ENCODE results near the gene SFPQ.
"Not testable (repeated sequence)": the region's sequence is repeated elsewhere in the genome, so short reads cannot be mapped to it uniquely, and the experiment has no call there.

The SFPQ gene

DNA sequence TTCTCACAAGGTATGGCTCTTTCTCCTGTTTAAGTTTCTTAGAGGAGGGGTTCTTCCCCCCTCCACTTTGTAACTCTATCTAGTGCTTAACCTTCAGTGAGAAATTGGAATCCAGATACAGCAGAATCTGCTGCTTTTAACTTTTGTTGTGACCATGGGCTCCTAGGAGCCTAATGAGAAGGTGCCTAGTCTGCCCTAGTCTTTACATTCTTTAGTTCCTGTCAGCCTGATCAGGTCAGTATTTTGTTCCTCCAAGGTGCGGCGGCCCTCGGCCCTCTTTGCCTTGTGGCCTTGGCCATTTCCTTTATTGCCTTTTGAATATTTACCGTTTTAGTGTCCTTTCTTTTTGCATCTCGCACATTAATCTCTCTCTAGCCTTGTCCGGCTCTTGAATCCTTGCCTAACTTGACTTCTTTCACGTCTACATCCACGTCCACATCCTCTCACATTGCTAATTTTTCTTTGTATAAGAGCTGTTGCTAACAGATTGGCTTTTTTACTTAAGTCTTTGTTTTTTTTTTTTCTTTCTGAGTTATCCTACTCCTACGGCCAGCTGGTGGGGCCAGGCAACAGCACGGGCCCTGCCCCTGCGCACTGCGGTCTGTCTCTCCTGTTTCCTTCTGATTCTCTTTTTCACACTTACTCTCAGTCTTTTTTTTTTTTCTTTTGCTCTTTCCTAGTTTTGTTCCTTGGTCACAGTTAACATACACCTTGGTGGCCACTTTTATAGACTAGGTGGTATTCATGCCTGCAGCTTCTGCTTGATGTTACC lies 49.0 kb downstream of the SFPQ start:
- no peak for DNase-seq (ENCODE audit: low spot score)

DNA sequence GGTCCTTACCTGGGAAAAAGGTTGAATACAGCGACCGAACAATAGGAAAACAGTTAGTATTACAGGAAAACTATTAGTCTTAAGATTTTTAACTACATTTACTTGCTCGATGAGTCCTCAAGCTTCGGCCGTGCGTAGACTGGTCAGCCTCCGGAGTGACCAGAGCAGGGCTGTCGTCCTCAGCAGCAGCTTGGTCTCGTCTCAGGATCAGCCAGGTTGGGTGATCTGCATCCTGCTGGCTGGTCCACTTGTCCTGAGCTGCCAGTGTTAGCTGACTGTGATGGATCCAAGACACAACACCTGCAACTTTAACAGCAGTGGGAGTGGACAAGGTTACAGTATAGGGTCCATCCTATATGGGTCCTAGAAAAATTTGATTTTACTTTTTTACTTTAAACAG lies 50.2 kb downstream of the SFPQ start:
- not testable (repeated sequence) for DNase-seq (ENCODE audit: low spot score)

DNA sequence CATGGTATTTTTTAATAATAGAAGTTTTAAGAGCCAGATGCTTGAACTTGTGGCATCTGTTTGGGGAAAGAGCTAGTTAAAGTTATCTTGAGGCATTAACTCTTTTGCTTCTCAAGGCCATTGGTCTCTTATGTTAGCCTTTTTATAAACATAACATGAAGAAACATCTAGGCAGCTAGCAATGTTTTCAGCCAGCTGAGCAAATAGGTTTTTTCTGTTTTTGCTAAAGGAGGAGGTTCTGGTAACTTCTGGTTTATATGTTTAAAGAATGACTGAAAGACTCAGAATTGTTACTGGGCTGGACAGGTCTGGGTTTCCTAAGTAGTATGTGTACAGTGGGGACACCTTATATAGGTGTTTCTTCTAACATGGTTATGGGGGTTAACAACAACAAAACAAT lies 50.7 kb downstream of the SFPQ start:
- DNase-seq (ENCODE audit: low spot score), result not testable (repeated sequence)

DNA sequence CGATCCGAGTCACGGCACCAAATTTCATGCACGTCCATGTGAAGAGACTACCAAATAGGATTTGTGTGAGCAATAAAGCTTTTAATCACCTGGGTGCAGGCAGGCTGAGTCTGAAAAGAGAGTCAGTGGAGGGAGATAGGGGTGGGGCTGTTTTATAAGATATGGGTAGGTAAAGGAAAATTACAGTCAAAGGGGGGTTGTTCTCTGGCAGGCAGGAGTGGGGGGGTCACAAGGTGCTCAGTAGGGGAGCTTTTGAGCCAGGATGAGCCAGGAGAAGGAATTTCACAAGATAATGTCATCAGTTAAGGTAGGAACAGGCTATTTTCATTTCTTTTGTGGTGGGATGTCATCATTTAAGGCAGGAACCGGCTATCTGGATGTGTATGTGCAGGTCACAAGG lies 55.4 kb downstream of the SFPQ start:
- not testable (repeated sequence) for DNase-seq (ENCODE audit: low spot score)

DNA sequence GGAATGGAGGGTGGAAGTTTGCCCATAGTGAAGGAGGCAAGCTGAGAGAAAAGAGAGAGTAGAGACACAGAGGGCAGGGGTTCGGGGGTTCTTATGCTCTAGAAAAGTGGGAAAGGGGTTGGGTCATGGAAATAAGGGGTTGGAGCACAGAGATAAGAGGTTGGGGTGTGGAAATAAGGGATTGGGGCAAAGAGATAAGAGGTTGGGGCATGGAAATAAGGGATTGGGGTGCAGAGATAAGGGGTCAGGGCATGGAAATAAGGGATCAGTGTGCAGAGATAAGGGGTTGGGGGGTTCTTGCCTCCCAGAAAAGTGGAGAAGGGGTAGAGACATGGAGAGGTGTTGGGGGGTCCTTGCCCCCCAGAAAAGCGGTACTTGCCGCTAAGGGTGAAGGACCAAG lies 56.2 kb downstream of the SFPQ start:
- DNase-seq (ENCODE audit: low spot score), result no peak
